ENCODE measurements around the gene ZNF407. TPM values are rescaled to one million over a fixed set of nuclear protein-coding genes. Genes with fewer than 3 reads are reported as not detected.

ZNF407 gene
- total RNA-seq, 5 donors from 2014 or later (not counting 1 experiment from before 2014, with no cell fraction given), result 22.9 to 37.4 (median 24.4) TPM

DNA sequence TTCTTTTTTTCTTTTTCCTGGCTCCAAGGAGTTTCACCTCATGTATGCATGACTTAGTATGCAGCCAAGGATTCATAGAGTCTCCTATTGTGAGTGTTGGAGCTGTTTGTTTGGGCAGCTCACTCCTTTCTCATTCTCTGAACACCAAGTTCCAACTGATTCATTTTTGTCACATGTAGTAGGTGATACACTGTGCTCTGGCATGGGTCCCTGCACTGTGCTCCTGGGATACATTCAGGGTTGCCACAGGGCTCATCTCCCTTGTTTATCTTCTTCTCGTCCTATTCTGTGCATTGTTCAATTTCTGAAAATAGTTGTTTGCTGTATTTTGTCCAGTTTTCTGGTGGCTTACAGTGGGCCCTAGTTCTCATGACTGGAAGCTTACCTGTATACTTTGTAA is 96.8 kb downstream of the ZNF407 start:
- no peaks in the 10 kb centered on the region for H3K27me3 Mint-ChIP-seq
- no peaks in the 10 kb centered on the region for H3K9me3 ChIP-seq
- WGBS (ENCODE audit: insufficient coverage), result no CpG with 5 or more reads among the region's 1 CpG
- no peaks in the 10 kb centered on the region for H3K9me3 Mint-ChIP-seq
- H3K4me3 Mint-ChIP-seq, result no peak overlapping the region
- POLR2A ChIA-PET, result no interaction called here
- no peak overlapping the region for H3K27ac Mint-ChIP-seq
- ATAC-seq (replicated peaks in 1 of 4), result no peak
- H3K4me1 ChIP-seq (ENCODE audit: control insufficient read depth in 1 of 2, extremely low read depth in 1 of 2, insufficient read depth in 2 of 2, low read length in 2 of 2), result peaks cover 0 to 8% of the 10 kb centered on the region in 2 experiments
- CTCF ChIA-PET, result interaction anchor here in 1 of 2 donors (0.8 kb wide), 1 partner anchor 10 kb away, joined by 4 read pairs; no protein-coding TSS in a partner anchor
- H3K36me3 Mint-ChIP-seq, result peaks cover 26% of the 10 kb centered on the region
- H3K4me1 Mint-ChIP-seq, result peaks cover 14 to 27% (median 20%) of the 10 kb centered on the region in 3 donors
- H3K27me3 ChIP-seq (replicated peaks in 1 of 2; ENCODE audit: control insufficient read depth in 2 of 2, extremely low read depth in 1 of 2, insufficient read depth in 2 of 2, low read length in 1 of 2), result no peaks in the 10 kb centered on the region
- no peak overlapping the region for H3K27ac ChIP-seq (ENCODE audit: low read length)
- H3K36me3 ChIP-seq (ENCODE audit: control insufficient read depth in 2 of 2, extremely low read depth in 1 of 2, insufficient read depth in 1 of 2, low read length in 1 of 2), result no peaks in the 10 kb centered on the region
- no peak for DNase-seq
- H3K4me3 ChIP-seq (ENCODE audit: control insufficient read depth in 1 of 2, extremely low read depth in 1 of 2, low read length in 1 of 2), result no peak overlapping the region

DNA sequence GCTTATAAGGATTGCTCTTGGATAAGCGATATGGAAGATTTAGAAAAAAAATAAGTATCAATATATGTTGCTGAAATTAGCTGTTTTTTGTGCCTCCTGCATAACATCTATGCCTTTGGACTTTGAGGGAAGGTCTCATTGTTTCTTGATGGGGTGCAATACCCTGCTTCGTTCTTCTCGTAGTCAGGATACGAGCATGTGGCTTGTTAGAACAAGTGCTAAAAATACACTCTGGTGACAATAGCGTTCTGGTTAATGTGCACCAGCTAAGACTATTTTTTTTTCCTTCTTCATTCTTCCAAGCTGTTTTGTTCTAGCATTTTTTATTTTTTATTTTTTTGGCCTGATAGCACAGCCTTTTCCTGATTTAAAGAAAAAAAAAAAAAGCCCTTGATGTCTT is 97.5 kb downstream of the ZNF407 start:
- H3K27me3 Mint-ChIP-seq, result no peaks in the 10 kb centered on the region
- POLR2A ChIA-PET, result no interaction called here
- CTCF ChIA-PET, result interaction anchor here in 1 of 2 donors (0.6 kb wide), 1 partner anchor 14 kb away, joined by 3 read pairs; no protein-coding TSS in a partner anchor
- H3K27ac Mint-ChIP-seq, result no peak overlapping the region
- H3K4me3 Mint-ChIP-seq, result no peak overlapping the region
- 94% methylated on average over 3 of the region's 5 CpGs for WGBS (ENCODE audit: insufficient coverage)
- Histone ChIP-seq H3K27ac (ENCODE audit: low read length) (no peak overlapping the region), H3K36me3 (ENCODE audit: control insufficient read depth in 2 of 2, extremely low read depth in 1 of 2, insufficient read depth in 1 of 2, low read length in 1 of 2) (no peaks in the 10 kb centered on the region), H3K4me1 (ENCODE audit: control insufficient read depth in 1 of 2, extremely low read depth in 1 of 2, insufficient read depth in 2 of 2, low read length in 2 of 2) (peaks cover 0 to 8% of the 10 kb centered on the region in 2 experiments), H3K9me3 (no peaks in the 10 kb centered on the region), H3K4me3 (ENCODE audit: control insufficient read depth in 1 of 2, extremely low read depth in 1 of 2, low read length in 1 of 2) (no peak overlapping the region), H3K27me3 (replicated peaks in 1 of 2; ENCODE audit: control insufficient read depth in 2 of 2, extremely low read depth in 1 of 2, insufficient read depth in 2 of 2, low read length in 1 of 2) (no peaks in the 10 kb centered on the region)
- no peak for ATAC-seq (replicated peaks in 1 of 4)
- peaks cover 22% of the 10 kb centered on the region for H3K36me3 Mint-ChIP-seq
- H3K9me3 Mint-ChIP-seq, result no peaks in the 10 kb centered on the region
- DNase-seq, result no peak
- H3K4me1 Mint-ChIP-seq, result peaks cover 14 to 27% (median 20%) of the 10 kb centered on the region in 3 donors

DNA sequence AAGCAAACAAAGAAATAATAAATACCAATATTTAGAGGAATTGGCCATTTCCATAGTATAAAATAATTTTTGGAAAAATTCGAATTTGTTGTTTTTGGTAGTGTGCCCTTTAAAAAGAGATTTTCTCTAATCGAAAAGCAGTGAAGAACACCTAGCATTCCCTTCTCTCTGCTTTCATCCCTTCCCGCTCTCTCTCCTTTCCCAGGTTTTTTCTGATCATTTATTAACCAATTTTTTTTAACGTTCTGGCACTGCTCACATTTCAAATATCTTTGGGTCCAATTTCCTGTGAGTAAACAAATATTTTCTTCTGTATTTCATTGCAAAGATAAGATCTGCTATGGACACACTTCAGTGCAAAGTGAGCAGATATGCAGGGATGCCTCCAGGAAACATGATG is 101.2 kb downstream of the ZNF407 start:
- H3K27ac ChIP-seq (ENCODE audit: low read length), result no peak overlapping the region
- H3K9me3 ChIP-seq, result no peaks in the 10 kb centered on the region
- H3K27me3 ChIP-seq (replicated peaks in 1 of 2; ENCODE audit: control insufficient read depth in 2 of 2, extremely low read depth in 1 of 2, insufficient read depth in 2 of 2, low read length in 1 of 2), result no peaks in the 10 kb centered on the region
- no peak for DNase-seq
- Mint-ChIP-seq H3K36me3 (peaks cover 23% of the 10 kb centered on the region), H3K4me3 (no peak overlapping the region), H3K4me1 (peaks cover 0 to 16% (median 0%) of the 10 kb centered on the region in 3 donors), H3K27me3 (no peaks in the 10 kb centered on the region), H3K27ac (no peak overlapping the region), H3K9me3 (no peaks in the 10 kb centered on the region)
- H3K4me3 ChIP-seq (ENCODE audit: control insufficient read depth in 1 of 2, extremely low read depth in 1 of 2, low read length in 1 of 2), result no peak overlapping the region
- ChIA-PET POLR2A (no interaction called here), CTCF (no interaction called here)
- ATAC-seq (replicated peaks in 1 of 4), result no peak
- H3K36me3 ChIP-seq (ENCODE audit: control insufficient read depth in 2 of 2, extremely low read depth in 1 of 2, insufficient read depth in 1 of 2, low read length in 1 of 2), result no peaks in the 10 kb centered on the region
- WGBS (ENCODE audit: insufficient coverage), result 100% methylated on average over 2 of the region's 4 CpGs
- H3K4me1 ChIP-seq (ENCODE audit: control insufficient read depth in 1 of 2, extremely low read depth in 1 of 2, insufficient read depth in 2 of 2, low read length in 2 of 2), result no peaks in the 10 kb centered on the region

DNA sequence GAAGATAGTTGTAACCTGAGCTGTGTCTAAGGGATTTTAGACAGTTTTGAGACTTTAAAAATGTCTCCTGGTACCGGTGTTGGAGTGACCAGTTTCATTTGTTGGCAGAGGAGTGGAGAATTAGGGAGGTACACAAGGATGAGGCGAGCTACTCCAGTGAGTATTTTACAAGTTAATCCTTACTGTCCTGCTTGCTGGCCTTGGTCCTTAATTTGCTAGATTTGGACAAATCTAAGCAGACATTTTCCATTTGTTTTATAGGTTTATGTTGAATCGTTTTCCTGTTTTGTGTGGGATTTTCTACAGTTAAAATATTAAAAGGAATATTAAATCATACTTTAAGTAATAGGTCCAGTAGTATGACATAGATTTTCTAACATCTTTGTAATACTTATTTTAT is 101.8 kb downstream of the ZNF407 start:
- 100% methylated on average over 1 of the region's 3 CpGs for WGBS (ENCODE audit: insufficient coverage)
- Mint-ChIP-seq H3K4me1 (peaks cover 0 to 11% (median 0%) of the 10 kb centered on the region in 3 donors), H3K27me3 (no peaks in the 10 kb centered on the region), H3K4me3 (no peak overlapping the region), H3K27ac (no peak overlapping the region), H3K36me3 (peaks cover 23% of the 10 kb centered on the region), H3K9me3 (no peaks in the 10 kb centered on the region)
- ChIA-PET POLR2A (no interaction called here), CTCF (interaction anchor here in 1 of 2 donors (0.7 kb wide), 1 partner anchor 9 kb away, joined by 3 read pairs; no protein-coding TSS in a partner anchor)
- no peaks in the 10 kb centered on the region for H3K9me3 ChIP-seq
- DNase-seq, result no peak
- no peaks in the 10 kb centered on the region for H3K36me3 ChIP-seq (ENCODE audit: control insufficient read depth in 2 of 2, extremely low read depth in 1 of 2, insufficient read depth in 1 of 2, low read length in 1 of 2)
- H3K4me1 ChIP-seq (ENCODE audit: control insufficient read depth in 1 of 2, extremely low read depth in 1 of 2, insufficient read depth in 2 of 2, low read length in 2 of 2), result no peaks in the 10 kb centered on the region
- ATAC-seq (replicated peaks in 1 of 4), result no peak
- no peak overlapping the region for H3K27ac ChIP-seq (ENCODE audit: low read length)
- H3K27me3 ChIP-seq (replicated peaks in 1 of 2; ENCODE audit: control insufficient read depth in 2 of 2, extremely low read depth in 1 of 2, insufficient read depth in 2 of 2, low read length in 1 of 2), result no peaks in the 10 kb centered on the region
- no peak overlapping the region for H3K4me3 ChIP-seq (ENCODE audit: control insufficient read depth in 1 of 2, extremely low read depth in 1 of 2, low read length in 1 of 2)

DNA sequence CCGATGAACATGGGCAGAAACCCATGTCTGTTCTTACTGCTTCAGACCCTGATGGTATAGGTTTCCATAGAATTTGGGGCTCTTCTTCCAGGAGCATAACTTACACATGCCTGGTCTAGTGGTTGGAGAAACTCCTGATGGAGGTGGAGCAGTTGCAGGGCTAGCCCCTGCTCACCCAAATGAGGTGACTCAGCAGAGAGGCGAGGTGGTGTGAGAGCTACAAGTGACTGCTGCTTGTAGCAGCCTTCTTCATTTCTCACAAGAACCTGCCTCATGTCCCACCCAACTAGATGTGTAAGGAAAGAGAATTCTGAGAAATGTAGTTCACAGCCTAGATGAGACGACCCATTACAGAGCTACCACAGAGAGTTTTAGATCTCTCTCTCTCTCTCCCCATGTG is 105.3 kb downstream of the ZNF407 start:
- Mint-ChIP-seq H3K27ac (no peak overlapping the region), H3K9me3 (no peaks in the 10 kb centered on the region), H3K4me1 (peaks cover 0 to 6% (median 0%) of the 10 kb centered on the region in 3 donors), H3K4me3 (no peak overlapping the region), H3K36me3 (peaks cover 24% of the 10 kb centered on the region), H3K27me3 (no peaks in the 10 kb centered on the region)
- Histone ChIP-seq H3K27ac (ENCODE audit: low read length) (no peak overlapping the region), H3K4me1 (ENCODE audit: control insufficient read depth in 1 of 2, extremely low read depth in 1 of 2, insufficient read depth in 2 of 2, low read length in 2 of 2) (no peaks in the 10 kb centered on the region), H3K36me3 (ENCODE audit: control insufficient read depth in 2 of 2, extremely low read depth in 1 of 2, insufficient read depth in 1 of 2, low read length in 1 of 2) (no peaks in the 10 kb centered on the region), H3K9me3 (no peaks in the 10 kb centered on the region), H3K27me3 (replicated peaks in 1 of 2; ENCODE audit: control insufficient read depth in 2 of 2, extremely low read depth in 1 of 2, insufficient read depth in 2 of 2, low read length in 1 of 2) (no peaks in the 10 kb centered on the region), H3K4me3 (ENCODE audit: control insufficient read depth in 1 of 2, extremely low read depth in 1 of 2, low read length in 1 of 2) (no peak overlapping the region)
- no peak for DNase-seq
- ChIA-PET POLR2A (no interaction called here), CTCF (no interaction called here)
- ATAC-seq (replicated peaks in 1 of 4), result no peak
- 0% methylated on average over 1 of the region's 3 CpGs for WGBS (ENCODE audit: insufficient coverage)

DNA sequence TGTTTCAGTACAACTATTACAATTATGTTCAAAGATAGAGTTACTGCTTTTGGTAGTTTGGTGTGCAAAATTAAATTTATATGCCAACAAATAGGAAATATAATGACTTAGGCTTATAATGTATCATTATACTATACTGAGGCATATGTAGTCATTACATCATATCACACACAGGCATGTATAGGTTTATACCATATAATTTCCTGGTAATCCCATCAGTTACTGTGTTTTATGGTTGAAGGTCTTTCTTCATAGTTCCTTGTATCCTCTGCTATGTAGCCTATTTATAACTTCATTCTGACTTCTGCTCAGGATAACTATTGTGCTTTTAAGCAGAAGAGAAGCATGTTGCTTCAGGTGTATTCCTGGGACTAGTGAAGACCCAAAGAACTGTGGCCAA is 110.5 kb downstream of the ZNF407 start:
- Mint-ChIP-seq H3K27me3 (no peaks in the 10 kb centered on the region), H3K4me3 (no peak overlapping the region), H3K4me1 (peaks cover 0 to 7% (median 4%) of the 10 kb centered on the region in 3 donors), H3K27ac (no peak overlapping the region), H3K36me3 (peaks cover 20% of the 10 kb centered on the region), H3K9me3 (no peaks in the 10 kb centered on the region)
- Histone ChIP-seq H3K27me3 (replicated peaks in 1 of 2; ENCODE audit: control insufficient read depth in 2 of 2, extremely low read depth in 1 of 2, insufficient read depth in 2 of 2, low read length in 1 of 2) (no peaks in the 10 kb centered on the region), H3K27ac (ENCODE audit: low read length) (no peak overlapping the region), H3K4me1 (ENCODE audit: control insufficient read depth in 1 of 2, extremely low read depth in 1 of 2, insufficient read depth in 2 of 2, low read length in 2 of 2) (no peaks in the 10 kb centered on the region), H3K4me3 (ENCODE audit: control insufficient read depth in 1 of 2, extremely low read depth in 1 of 2, low read length in 1 of 2) (no peak overlapping the region), H3K36me3 (ENCODE audit: control insufficient read depth in 2 of 2, extremely low read depth in 1 of 2, insufficient read depth in 1 of 2, low read length in 1 of 2) (peaks cover 0 to 3% of the 10 kb centered on the region in 2 donors), H3K9me3 (no peaks in the 10 kb centered on the region)
- ChIA-PET POLR2A (no interaction called here), CTCF (no interaction called here)
- DNase-seq, result no peak
- no peak for ATAC-seq (replicated peaks in 1 of 4)

DNA sequence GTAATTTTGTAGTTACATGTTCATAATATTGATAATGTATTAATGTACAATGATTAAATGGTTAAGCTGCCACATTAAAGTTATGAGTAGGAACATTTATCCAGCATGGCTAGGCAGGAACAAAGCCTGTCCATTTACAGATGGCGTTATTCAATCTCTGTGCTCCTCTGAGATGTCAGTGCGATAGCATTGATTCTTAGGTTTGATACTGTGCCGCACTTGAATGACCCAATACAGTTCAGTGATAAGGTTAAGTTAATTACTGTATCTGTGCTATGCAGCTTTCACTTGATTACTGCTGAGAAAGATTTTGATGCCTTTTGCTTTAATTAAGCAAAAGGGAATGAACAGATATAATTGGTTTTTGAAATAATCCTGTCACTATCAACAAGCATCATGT is 111.8 kb downstream of the ZNF407 start:
- no peaks in the 10 kb centered on the region for H3K27me3 Mint-ChIP-seq
- no peak overlapping the region for H3K27ac ChIP-seq (ENCODE audit: low read length)
- CTCF ChIA-PET, result no interaction called here

More for the DNA sequence above, 111.8 kb downstream of the ZNF407 start:
- peaks cover 15% of the 10 kb centered on the region for H3K36me3 Mint-ChIP-seq
- POLR2A ChIA-PET, result no interaction called here
- Histone ChIP-seq H3K27me3 (replicated peaks in 1 of 2; ENCODE audit: control insufficient read depth in 2 of 2, extremely low read depth in 1 of 2, insufficient read depth in 2 of 2, low read length in 1 of 2) (no peaks in the 10 kb centered on the region), H3K36me3 (ENCODE audit: control insufficient read depth in 2 of 2, extremely low read depth in 1 of 2, insufficient read depth in 1 of 2, low read length in 1 of 2) (peaks cover 0 to 3% of the 10 kb centered on the region in 2 donors), H3K4me3 (ENCODE audit: control insufficient read depth in 1 of 2, extremely low read depth in 1 of 2, low read length in 1 of 2) (no peak overlapping the region), H3K4me1 (ENCODE audit: control insufficient read depth in 1 of 2, extremely low read depth in 1 of 2, insufficient read depth in 2 of 2, low read length in 2 of 2) (no peaks in the 10 kb centered on the region), H3K9me3 (no peaks in the 10 kb centered on the region)
- WGBS (ENCODE audit: insufficient coverage), result 100% methylated on average over 3 of the region's 3 CpGs
- no peak overlapping the region for H3K27ac Mint-ChIP-seq
- DNase-seq, result no peak
- no peak for ATAC-seq (replicated peaks in 1 of 4)
- H3K9me3 Mint-ChIP-seq, result no peaks in the 10 kb centered on the region
- no peak overlapping the region for H3K4me3 Mint-ChIP-seq
- H3K4me1 Mint-ChIP-seq, result peaks cover 0 to 7% (median 4%) of the 10 kb centered on the region in 3 donors
